ENCODE measurements around the gene LRSAM1.

GRCh38 chr9:127415657-127416056 is 35.7 kb upstream of the LRSAM1 start:
- TF ChIP-seq SIN3A (IDR thresholded peaks at IDR 0.05; ENCODE audit: borderline replicate concordance, insufficient read depth, low read length): no peak
- no peak for TF ChIP-seq POLR2AphosphoS5 (IDR thresholded peaks at IDR 0.05; ENCODE audit: low read depth, low read length)
- TF ChIP-seq TAF1 (IDR thresholded peaks at IDR 0.05; ENCODE audit: borderline replicate concordance, insufficient read depth, low read length): no peak
- no peak for TF ChIP-seq REST (IDR thresholded peaks at IDR 0.05; ENCODE audit: insufficient read depth in 1 of 2, low read depth in 2 of 2, low read length in 2 of 2)
